Neural progenitor cell (in vitro differentiated cells): ENCODE data around the gene TNMD. TPM values are rescaled to one million over a fixed set of nuclear protein-coding genes. Genes with fewer than 3 reads are reported as not detected.

Experiments
- DNase-seq: peaks from one replicate; pipeline ENCODE4 v3.0.0-alpha.2; 2016; ENCODE audit warnings: low spot score
- H2AFZ ChIP-seq: fragments of 200-600 bp; sonication (generic); replicated peaks from 2 replicates; pipeline ENCODE4 v1.6.1; 2016; ENCODE audit warnings: antibody characterized with exemption
- H3F3A ChIP-seq: fragments of 200-600 bp; sonication (generic); 2 replicates; pipeline ENCODE4 v1.6.1; 2016; ENCODE audit warnings: antibody characterized with exemption, low read depth
- H3K27ac ChIP-seq: fragments of 200-600 bp; sonication (generic); 2 replicates; pipeline ENCODE4 v1.5.1; 2016; ENCODE audit warnings: mild to moderate bottlenecking
- H3K27me3 ChIP-seq: fragments of 200-600 bp; sonication (generic); 2 replicates; pipeline ENCODE4 v1.6.1; 2016; ENCODE audit warnings: mild to moderate bottlenecking, moderate library complexity
- H3K36me3 ChIP-seq: fragments of 200-600 bp; sonication (generic); 2 replicates; pipeline ENCODE4 v1.5.1; 2016
- H3K4me1 ChIP-seq: fragments of 200-600 bp; sonication (generic); 2 replicates; pipeline ENCODE4 v1.6.1; 2016; ENCODE audit warnings: mixed run types
- H3K4me2 ChIP-seq: fragments of 200-600 bp; sonication (generic); 2 replicates; pipeline ENCODE4 v1.6.1; 2016
- H3K4me3 ChIP-seq: fragments of 200-600 bp; sonication (generic); 2 replicates; pipeline ENCODE4 v1.5.1; 2016
- H3K79me2 ChIP-seq: fragments of 200-600 bp; sonication (generic); 2 replicates; pipeline ENCODE4 v1.6.1; 2016; ENCODE audit warnings: low read depth
- H3K9ac ChIP-seq: fragments of 200-600 bp; sonication (generic); 2 replicates; pipeline ENCODE4 v1.6.1; 2016
- H3K9me3 ChIP-seq: fragments of 200-600 bp; sonication (generic); 2 replicates; pipeline ENCODE4 v1.5.1; 2016; ENCODE audit warnings: low read depth
- H4K20me1 ChIP-seq: fragments of 200-600 bp; sonication (generic); 2 replicates; pipeline ENCODE4 v1.6.1; 2016; ENCODE audit warnings: low read depth
- H3K27ac Mint-ChIP-seq: 3 replicates; pipeline ENCODE4 v1.8.0; 2021; ENCODE audit warnings: mixed read lengths
- H3K27me3 Mint-ChIP-seq: 2 replicates; pipeline ENCODE4 v1.8.0; 2022; ENCODE audit warnings: low read depth, mild to moderate bottlenecking, inconsistent platforms, moderate library complexity, mixed read lengths; ENCODE audit not compliant: insufficient read depth
- H3K36me3 Mint-ChIP-seq: 3 replicates; pipeline ENCODE4 v1.8.0; 2021; ENCODE audit warnings: mixed read lengths
- H3K4me1 Mint-ChIP-seq: 3 replicates; pipeline ENCODE4 v1.8.0; 2021; ENCODE audit warnings: mixed read lengths
- H3K4me3 Mint-ChIP-seq: 3 replicates; pipeline ENCODE4 v1.8.0; 2021; ENCODE audit warnings: mild to moderate bottlenecking, moderate library complexity, mixed read lengths
- H3K9me3 Mint-ChIP-seq: 3 replicates; pipeline ENCODE4 v1.8.0; 2020; ENCODE audit warnings: mixed read lengths
- CTCF ChIP-seq: fragments of 200-600 bp; sonication (generic); IDR thresholded peaks from 2 replicates; pipeline ENCODE4 v1.5.1; 2017; ENCODE audit warnings: antibody characterized with exemption, mild to moderate bottlenecking
- EZH2 ChIP-seq: fragments of 200-600 bp; sonication (generic); IDR thresholded peaks from 2 replicates; pipeline ENCODE4 v1.6.1; 2017; ENCODE audit warnings: antibody characterized with exemption, mild to moderate bottlenecking, moderate library complexity
- EZH2phosphoT487 ChIP-seq: fragments of 200-600 bp; sonication (generic); IDR thresholded peaks from 2 replicates; pipeline ENCODE4 v1.6.1; 2017; ENCODE audit warnings: antibody characterized with exemption
- total RNA-seq: library from RNA; depleted of rRNA; stranded (reverse); fragments of >200 nt; gene quantifications from 2 replicates; pipeline ENCODE4 v1.2.3, GENCODE V29; 2015; ENCODE audit warnings: low replicate concordance

TNMD gene
- total RNA-seq, 1 donor from 2014 or later: not detected

GRCh38 chrX:100645106-100645505, 60.4 kb downstream of the TNMD start:
- no peaks in the 10 kb centered on the region for H3K36me3 Mint-ChIP-seq
- no peak overlapping the region for H3K27ac Mint-ChIP-seq
- no peak for DNase-seq
- no peak overlapping the region for H3K4me3 Mint-ChIP-seq
- Histone ChIP-seq H3K79me2 (no peaks in the 10 kb centered on the region), H3K9ac (no peak overlapping the region), H3K4me2 (no peak overlapping the region), H4K20me1 (no peaks in the 10 kb centered on the region), H3K9me3 (no peaks in the 10 kb centered on the region), H3K27ac (no peak overlapping the region), H3K27me3 (no peaks in the 10 kb centered on the region), H3K4me1 (peaks cover 5% of the 10 kb centered on the region), H3K36me3 (no peaks in the 10 kb centered on the region), H3F3A (no peaks in the 10 kb centered on the region), H3K4me3 (no peak overlapping the region), H2AFZ (no peak overlapping the region)
- H3K9me3 Mint-ChIP-seq: no peaks in the 10 kb centered on the region
- H3K27me3 Mint-ChIP-seq: peaks cover 2% of the 10 kb centered on the region
- H3K4me1 Mint-ChIP-seq: peaks cover 21% of the 10 kb centered on the region
- TF ChIP-seq EZH2 (no peak), EZH2phosphoT487 (no peak), CTCF (no peak)

DNA sequence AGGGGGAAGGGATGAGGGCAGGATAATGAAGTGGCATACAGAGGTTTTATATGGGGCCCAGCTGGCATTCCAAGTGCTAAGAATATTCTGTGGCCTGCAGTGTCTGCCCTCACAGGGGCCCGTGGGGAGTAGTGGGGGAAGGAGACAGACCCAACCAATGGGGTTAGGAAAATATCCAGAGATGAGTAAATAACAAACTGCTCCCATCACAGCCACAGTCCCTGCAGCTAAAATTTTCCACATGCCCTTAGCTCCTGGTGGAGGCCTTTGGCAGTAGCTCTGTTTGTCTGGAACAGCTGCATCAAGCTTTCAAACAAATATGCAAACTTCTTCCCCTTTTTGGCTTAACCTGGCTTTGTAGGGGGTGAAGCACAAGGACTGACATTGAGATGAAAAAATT, 62.4 kb downstream of the TNMD start:
- Histone ChIP-seq H4K20me1 (no peaks in the 10 kb centered on the region), H3K9me3 (no peaks in the 10 kb centered on the region), H3K4me1 (peaks cover 5% of the 10 kb centered on the region), H3K27me3 (no peaks in the 10 kb centered on the region), H2AFZ (no peak overlapping the region), H3K4me2 (no peak overlapping the region), H3K9ac (no peak overlapping the region), H3K4me3 (no peak overlapping the region), H3K36me3 (no peaks in the 10 kb centered on the region), H3K27ac (no peak overlapping the region), H3F3A (no peaks in the 10 kb centered on the region), H3K79me2 (no peaks in the 10 kb centered on the region)
- Mint-ChIP-seq H3K27me3 (peaks cover 2% of the 10 kb centered on the region), H3K27ac (no peak overlapping the region), H3K9me3 (no peaks in the 10 kb centered on the region), H3K36me3 (no peaks in the 10 kb centered on the region), H3K4me1 (peaks cover 21% of the 10 kb centered on the region), H3K4me3 (no peak overlapping the region)
- no peak for DNase-seq
- no peak for TF ChIP-seq EZH2
- TF ChIP-seq CTCF: no peak
- no peak for TF ChIP-seq EZH2phosphoT487

GRCh38 chrX:100647739-100648138, 63.0 kb downstream of the TNMD start:
- Histone ChIP-seq H2AFZ (no peak overlapping the region), H3K4me3 (no peak overlapping the region), H3F3A (no peaks in the 10 kb centered on the region), H3K4me1 (peaks cover 5% of the 10 kb centered on the region), H3K9ac (no peak overlapping the region), H3K4me2 (no peak overlapping the region), H3K79me2 (no peaks in the 10 kb centered on the region), H4K20me1 (no peaks in the 10 kb centered on the region), H3K36me3 (no peaks in the 10 kb centered on the region), H3K27ac (no peak overlapping the region), H3K27me3 (no peaks in the 10 kb centered on the region), H3K9me3 (no peaks in the 10 kb centered on the region)
- H3K36me3 Mint-ChIP-seq: no peaks in the 10 kb centered on the region
- peaks cover 2% of the 10 kb centered on the region for H3K27me3 Mint-ChIP-seq
- TF ChIP-seq EZH2phosphoT487 (no peak), CTCF (no peak), EZH2 (no peak)
- H3K9me3 Mint-ChIP-seq: no peaks in the 10 kb centered on the region
- H3K27ac Mint-ChIP-seq: peak overlapping the region; percentile 48
- H3K4me3 Mint-ChIP-seq: no peak overlapping the region
- peaks cover 21% of the 10 kb centered on the region for H3K4me1 Mint-ChIP-seq
- DNase-seq: no peak
